Prostate gland (tissue), 2 donors: Measurements from ENCODE around the gene HOXD11. TPM values are rescaled to one million over a fixed set of nuclear protein-coding genes. Genes with fewer than 3 reads are reported as not detected.

Experiments
- DNase-seq: peaks from one replicate; pipeline ENCODE4 v3.0.0-alpha.2; 2019; ENCODE audit warnings: low spot score
- H3K27ac ChIP-seq, 2 donors: fragments of 200-600 bp; sonication (generic); 2 replicates each; pipeline ENCODE4 v1.5.1; 2017 to 2019
- H3K27me3 ChIP-seq: fragments of 200-600 bp; sonication (generic); replicated peaks from 2 replicates; pipeline ENCODE4 v1.5.1; 2019; ENCODE audit not compliant: insufficient read depth
- H3K36me3 ChIP-seq, 2 donors: fragments of 200-600 bp; sonication (generic); 1 replicate in 1 of 2; 2 replicates in 1 of 2; pipeline versions ENCODE4 v1.5.1 to v1.8.1; 2017 to 2019
- H3K4me1 ChIP-seq: fragments of 200-600 bp; sonication (generic); replicated peaks from 2 replicates; pipeline ENCODE4 v1.5.1; 2019
- H3K4me3 ChIP-seq, 2 donors: fragments of 200-600 bp; sonication (generic); 2 replicates each; pipeline ENCODE4 v1.5.1; 2017 to 2019
- H3K9me3 ChIP-seq: fragments of 200-600 bp; sonication (generic); 2 replicates; pipeline ENCODE4 v1.5.1; 2017
- POLR2A ChIP-seq: fragments of 450-650 bp; IDR thresholded peaks from one replicate; pipeline ENCODE4 v1.6.1; 2016; ENCODE audit warnings: antibody characterized with exemption, mild to moderate bottlenecking
- POLR2AphosphoS5 ChIP-seq: sonication (generic); formaldehyde crosslinking; IDR thresholded peaks from one replicate; pipeline ENCODE4 v1.6.1; 2017; ENCODE audit warnings: antibody characterized with exemption
- WGBS: methylation state at CpG from one replicate; pipeline ENCODE4 v1.1.5; 2018; 5-methylcytosine and 5-hydroxymethylcytosine counted together
- intact Hi-C: fragments of 100-400 bp; cut with DNase I; formaldehyde crosslinking; loops from one replicate; pipeline ENCODE4 v1.14.2; 2022
- total RNA-seq, 2 donors: library from RNA; depleted of rRNA; stranded (reverse); fragments of >200 nt; gene quantifications; one replicate each; pipeline ENCODE4 v1.1.0, GENCODE V29; 2016
- TF ChIP-seq, protein P1 (sequence below), 4 experiments: fragments of 200-600 bp in 2 of 4; fragments of 450-650 bp in 2 of 4; sonication (generic) in 2 of 4; IDR thresholded peaks; 1 replicate in 3 of 4; 2 replicates in 1 of 4; pipeline ENCODE4 v1.5.1; 2016 to 2019; ENCODE audit warnings: antibody characterized with exemption in 4 of 4, mild to moderate bottlenecking in 2 of 4, moderate library complexity in 2 of 4

Gene HOXD11
- total RNA-seq, 2 donors from 2014 or later: 8.0 to 14.9 TPM

GRCh38 chr2:176155356-176156044 lies 48.4 kb downstream of the HOXD11 start:
- Histone ChIP-seq H3K4me3 (no peak overlapping the region), H3K27me3 (peaks cover 34% of the 10 kb centered on the region), H3K4me1 (no peaks in the 10 kb centered on the region), H3K36me3 (no peaks in the 10 kb centered on the region), H3K9me3 (no peaks in the 10 kb centered on the region), H3K27ac (no peak overlapping the region)
- intact Hi-C loops: no loop called here
- WGBS: 68% methylated on average over 6 of the region's 6 CpGs
- no peak for DNase-seq
- TF ChIP-seq POLR2AphosphoS5 (no peak), POLR2A (no peak)
- TF ChIP-seq, protein P1, sequence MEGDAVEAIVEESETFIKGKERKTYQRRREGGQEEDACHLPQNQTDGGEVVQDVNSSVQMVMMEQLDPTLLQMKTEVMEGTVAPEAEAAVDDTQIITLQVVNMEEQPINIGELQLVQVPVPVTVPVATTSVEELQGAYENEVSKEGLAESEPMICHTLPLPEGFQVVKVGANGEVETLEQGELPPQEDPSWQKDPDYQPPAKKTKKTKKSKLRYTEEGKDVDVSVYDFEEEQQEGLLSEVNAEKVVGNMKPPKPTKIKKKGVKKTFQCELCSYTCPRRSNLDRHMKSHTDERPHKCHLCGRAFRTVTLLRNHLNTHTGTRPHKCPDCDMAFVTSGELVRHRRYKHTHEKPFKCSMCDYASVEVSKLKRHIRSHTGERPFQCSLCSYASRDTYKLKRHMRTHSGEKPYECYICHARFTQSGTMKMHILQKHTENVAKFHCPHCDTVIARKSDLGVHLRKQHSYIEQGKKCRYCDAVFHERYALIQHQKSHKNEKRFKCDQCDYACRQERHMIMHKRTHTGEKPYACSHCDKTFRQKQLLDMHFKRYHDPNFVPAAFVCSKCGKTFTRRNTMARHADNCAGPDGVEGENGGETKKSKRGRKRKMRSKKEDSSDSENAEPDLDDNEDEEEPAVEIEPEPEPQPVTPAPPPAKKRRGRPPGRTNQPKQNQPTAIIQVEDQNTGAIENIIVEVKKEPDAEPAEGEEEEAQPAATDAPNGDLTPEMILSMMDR (IDR thresholded peaks at IDR 0.05): no peak

GRCh38 chr2:176156301-176156806 lies 49.3 kb downstream of the HOXD11 start:
- DNase-seq: no peak
- Histone ChIP-seq H3K4me3 (no peak overlapping the region), H3K4me1 (no peaks in the 10 kb centered on the region), H3K27ac (no peak overlapping the region), H3K9me3 (no peaks in the 10 kb centered on the region), H3K27me3 (peaks cover 40% of the 10 kb centered on the region), H3K36me3 (no peaks in the 10 kb centered on the region)
- intact Hi-C loops: no loop called here
- TF ChIP-seq POLR2A (no peak), POLR2AphosphoS5 (no peak)
- TF ChIP-seq, protein P1 (IDR thresholded peaks at IDR 0.05): no peak
- WGBS: 60% methylated on average over 8 of the region's 8 CpGs

- TF ChIP-seq POLR2AphosphoS5: no peak
- no peak for TF ChIP-seq POLR2A
- TF ChIP-seq, protein P1 (IDR thresholded peaks at IDR 0.05): no peak
- no peak for DNase-seq
- peaks cover 43% of the 10 kb centered on the region for H3K27me3 ChIP-seq
- 12% methylated on average over 48 of the region's 48 CpGs for WGBS
- no peak within 1 kb of the TSS for H3K27ac ChIP-seq
- intact Hi-C loops: no loop called here
- H3K4me3 ChIP-seq: no peak within 1 kb of the TSS
- no peaks in the 10 kb centered on the region for H3K36me3 ChIP-seq
- H3K9me3 ChIP-seq: no peaks in the 10 kb centered on the region
- no peaks in the 10 kb centered on the region for H3K4me1 ChIP-seq
These were observed 49.9 kb downstream of the HOXD11 start, which contains the start of gene HOXD3 for GRCh38 chr2:176156807-176157498. Gene HOXD3 (plus strand): TSS chr2:176157307. CDS start chr2:176169115, 11,808 bp downstream.

DNA sequence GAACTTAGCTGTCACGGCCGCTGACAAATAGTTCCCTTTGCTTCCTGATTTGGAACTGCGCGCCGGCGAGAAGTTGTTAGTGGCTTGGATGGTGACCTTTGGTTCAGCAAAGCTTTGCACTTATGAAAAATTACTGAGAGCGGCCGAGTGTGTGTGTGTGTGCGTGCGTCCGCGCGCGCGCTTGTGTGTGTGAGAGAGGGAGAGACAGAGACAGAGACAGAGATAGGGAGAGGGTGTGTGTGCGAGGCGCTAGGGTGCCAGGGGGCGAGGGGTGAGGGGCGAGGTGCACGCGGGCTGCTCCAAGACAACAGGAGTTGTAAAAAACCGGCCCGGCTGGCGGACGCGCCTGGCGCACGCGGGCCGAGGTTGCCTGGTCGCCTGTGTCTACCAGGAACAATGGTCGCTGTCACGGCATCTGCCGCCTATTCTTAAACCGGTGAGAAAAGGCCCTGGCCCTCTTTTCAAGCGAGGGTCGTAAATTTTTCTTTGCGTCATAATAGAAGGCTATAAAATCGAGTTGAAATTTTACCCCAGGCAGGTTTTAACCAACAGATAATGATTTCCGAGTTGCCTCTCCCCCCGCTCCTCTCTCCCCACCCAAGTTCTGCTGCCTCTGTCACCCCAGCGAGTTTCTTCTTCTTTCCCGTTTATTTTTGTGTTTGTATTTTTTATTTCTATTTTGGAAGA lies 50.6 kb downstream of the HOXD11 start:
- H3K9me3 ChIP-seq: no peaks in the 10 kb centered on the region
- TF ChIP-seq, protein P1 (IDR thresholded peaks at IDR 0.05): no peak
- no peak overlapping the region for H3K4me3 ChIP-seq
- intact Hi-C loops: no loop called here
- H3K27me3 ChIP-seq: peaks cover 50% of the 10 kb centered on the region
- 10% methylated on average over 43 of the region's 43 CpGs for WGBS
- no peak overlapping the region for H3K27ac ChIP-seq
- no peaks in the 10 kb centered on the region for H3K4me1 ChIP-seq
- no peak for DNase-seq
- no peaks in the 10 kb centered on the region for H3K36me3 ChIP-seq
